GM19099 (cell line): ENCODE data around the gene CSDE1.

ENCODE experiments used
- POLR2A ChIP-seq: IDR thresholded peaks from 3 replicates; pipeline ENCODE4 v1.6.1; 2011; ENCODE audit warnings: low read depth; ENCODE audit not compliant: insufficient read length; ENCODE audit errors: extremely low read depth

The CSDE1 gene

GRCh38 chr1:114718661-114719423 is 38.9 kb downstream of the CSDE1 start:
- TF ChIP-seq POLR2A = no peak

- TF ChIP-seq POLR2A = peak; percentile 69
Observed at GRCh38 chr1:114716304-114717170, 41.2 kb downstream of the CSDE1 start, which contains the start of gene NRAS. NRAS (minus strand) TSS chr1:114716771; CDS start chr1:114716160, 611 bp downstream.

GRCh38 chr1:114715952-114716303 is 41.9 kb downstream of the CSDE1 start:
- TF ChIP-seq POLR2A = no peak

GRCh38 chr1:114712977-114713376 is 44.8 kb downstream of the CSDE1 start:
- no peak for TF ChIP-seq POLR2A

- no peak for TF ChIP-seq POLR2A
Observed at GRCh38 chr1:114710360-114710759, 47.4 kb downstream of the CSDE1 start.

- no peak for TF ChIP-seq POLR2A
Observed at GRCh38 chr1:114707604-114708003, 50.2 kb downstream of the CSDE1 start.

- no peak for TF ChIP-seq POLR2A
Observed at GRCh38 chr1:114703242-114703641, 54.5 kb downstream of the CSDE1 start.

- no peak for TF ChIP-seq POLR2A
Observed at GRCh38 chr1:114702737-114703136, 55.0 kb downstream of the CSDE1 start.

GRCh38 chr1:114701931-114702330 is 55.9 kb downstream of the CSDE1 start:
- no peak for TF ChIP-seq POLR2A

- no peak for TF ChIP-seq POLR2A
Observed at GRCh38 chr1:114700036-114700600, 57.7 kb downstream of the CSDE1 start.

- no peak for TF ChIP-seq POLR2A
Observed at GRCh38 chr1:114696810-114697209, 61.0 kb downstream of the CSDE1 start.

- TF ChIP-seq POLR2A = no peak
Observed at GRCh38 chr1:114695430-114696058, 62.2 kb downstream of the CSDE1 start, which contains the start of gene AMPD1. AMPD1 (minus strand) TSS chr1:114695546; CDS start chr1:114695471, 75 bp downstream.

- no peak for TF ChIP-seq POLR2A
Observed at GRCh38 chr1:114694540-114695310, 63.1 kb downstream of the CSDE1 start.

- no peak for TF ChIP-seq POLR2A
Observed at GRCh38 chr1:114692947-114693346, 64.8 kb downstream of the CSDE1 start.
